ENCODE measurements around the gene RLN3. TPM values are rescaled to one million over a fixed set of nuclear protein-coding genes. Genes with fewer than 3 reads are reported as not detected.
A peak's percentile ranks its signal among the peaks of the same experiment; 100 is the strongest.

Gene RLN3
- polyA plus RNA-seq, 1 donor (not counting 4 experiments of a cell fraction or from before 2014, with no cell fraction given) = not detected

DNA sequence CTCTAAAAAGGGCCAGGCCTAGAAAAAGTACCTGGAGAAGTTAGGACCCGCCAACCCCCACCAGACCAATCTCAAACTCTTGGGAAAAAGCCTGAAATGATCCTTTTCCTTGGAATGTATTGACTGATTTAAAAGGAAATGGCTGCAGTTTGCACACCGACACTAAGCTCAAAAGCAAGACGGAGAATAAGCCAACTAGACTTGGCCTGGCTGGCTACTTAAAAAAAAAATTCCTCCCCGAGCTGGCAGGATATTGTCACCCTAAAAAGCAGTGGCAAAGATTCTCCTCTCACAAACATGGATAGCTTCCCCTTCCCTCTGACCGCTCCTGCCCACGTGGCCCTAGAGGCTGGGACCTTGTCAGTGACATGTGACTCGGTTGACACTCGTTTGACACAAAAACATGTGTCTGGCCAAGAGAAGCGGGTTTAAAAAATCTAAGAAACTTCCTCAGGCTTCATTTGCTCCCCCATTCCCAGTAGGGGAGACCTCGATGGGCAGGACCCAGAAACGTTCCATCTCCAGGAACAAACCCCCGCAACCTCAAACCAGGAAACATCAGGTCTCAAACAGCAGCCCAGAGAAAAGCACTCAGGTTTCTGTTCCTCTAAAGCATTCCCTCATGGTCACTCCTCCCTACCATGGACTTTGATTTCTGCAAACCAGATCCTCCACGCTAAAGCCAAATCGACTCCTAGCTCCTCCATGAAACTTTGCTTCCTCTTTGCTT, 23.2 kb upstream of the RLN3 start:
- Histone ChIP-seq H2AFZ (ENCODE audit: control insufficient read depth, low read length) (peak overlapping the region; percentile 4), H3K9me1 (ENCODE audit: control insufficient read depth, extremely low read depth, insufficient read depth, low read length) (no peaks in the 10 kb centered on the region), H3K4me1 (ENCODE audit: control insufficient read depth, extremely low read depth, insufficient read depth, low read length) (peaks cover 30% of the 10 kb centered on the region), H3K9me3 (ENCODE audit: control insufficient read depth, low read depth, low read length) (no peaks in the 10 kb centered on the region), H3K79me2 (ENCODE audit: control insufficient read depth, insufficient read depth, low read length) (peaks cover 10% of the 10 kb centered on the region), H3K4me2 (ENCODE audit: control insufficient read depth, extremely low read depth, insufficient read depth, low read depth, low read length) (peak overlapping the region; percentile 55), H4K20me1 (ENCODE audit: control insufficient read depth, extremely low read depth, insufficient read depth, low read length) (no peaks in the 10 kb centered on the region), H3K36me3 (ENCODE audit: control insufficient read depth in 2 of 2, extremely low read depth in 1 of 2, insufficient read depth in 2 of 2, low read length in 2 of 2) (peaks cover 0 to 2% of the 10 kb centered on the region in 2 experiments), H3K27me3 (ENCODE audit: control insufficient read depth, extremely low read depth, insufficient read depth, low read length) (no peaks in the 10 kb centered on the region), H3K27ac (ENCODE audit: control insufficient read depth, insufficient read depth, low read length) (peak overlapping the region; percentile 7), H3K4me3 (ENCODE audit: control insufficient read depth in 2 of 3, extremely low read depth in 1 of 3, insufficient read depth in 2 of 3, low read depth in 1 of 3, low read length in 3 of 3) (peak overlapping the region in 2 of 3 experiments; percentile 18 to 39), H3K9ac (ENCODE audit: control insufficient read depth, extremely low read depth, insufficient read depth, low read length) (peak overlapping the region; percentile 5)
- FAIRE-seq (no peak), DNase-seq (ENCODE audit: low read depth, low spot score) (no peak)
- dilution Hi-C loops (cut with MboI; ENCODE audit: extremely low pct_ligation_motif_present, low sequenced_read_pairs) = no loop called here
- TF ChIP-seq EZH2 (IDR thresholded peaks at IDR 0.05; ENCODE audit: low read length) = no peak
- TF ChIP-seq, protein P1, sequence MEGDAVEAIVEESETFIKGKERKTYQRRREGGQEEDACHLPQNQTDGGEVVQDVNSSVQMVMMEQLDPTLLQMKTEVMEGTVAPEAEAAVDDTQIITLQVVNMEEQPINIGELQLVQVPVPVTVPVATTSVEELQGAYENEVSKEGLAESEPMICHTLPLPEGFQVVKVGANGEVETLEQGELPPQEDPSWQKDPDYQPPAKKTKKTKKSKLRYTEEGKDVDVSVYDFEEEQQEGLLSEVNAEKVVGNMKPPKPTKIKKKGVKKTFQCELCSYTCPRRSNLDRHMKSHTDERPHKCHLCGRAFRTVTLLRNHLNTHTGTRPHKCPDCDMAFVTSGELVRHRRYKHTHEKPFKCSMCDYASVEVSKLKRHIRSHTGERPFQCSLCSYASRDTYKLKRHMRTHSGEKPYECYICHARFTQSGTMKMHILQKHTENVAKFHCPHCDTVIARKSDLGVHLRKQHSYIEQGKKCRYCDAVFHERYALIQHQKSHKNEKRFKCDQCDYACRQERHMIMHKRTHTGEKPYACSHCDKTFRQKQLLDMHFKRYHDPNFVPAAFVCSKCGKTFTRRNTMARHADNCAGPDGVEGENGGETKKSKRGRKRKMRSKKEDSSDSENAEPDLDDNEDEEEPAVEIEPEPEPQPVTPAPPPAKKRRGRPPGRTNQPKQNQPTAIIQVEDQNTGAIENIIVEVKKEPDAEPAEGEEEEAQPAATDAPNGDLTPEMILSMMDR (optimal IDR thresholded peaks at IDR 0.05 in 1 of 3, IDR thresholded peaks at IDR 0.05 in 1 of 3, conservative IDR thresholded peaks at IDR 0.05 in 1 of 3; ENCODE audit: extremely low read depth in 1 of 3, insufficient read depth in 2 of 3, low read length in 3 of 3) = no peak

DNA sequence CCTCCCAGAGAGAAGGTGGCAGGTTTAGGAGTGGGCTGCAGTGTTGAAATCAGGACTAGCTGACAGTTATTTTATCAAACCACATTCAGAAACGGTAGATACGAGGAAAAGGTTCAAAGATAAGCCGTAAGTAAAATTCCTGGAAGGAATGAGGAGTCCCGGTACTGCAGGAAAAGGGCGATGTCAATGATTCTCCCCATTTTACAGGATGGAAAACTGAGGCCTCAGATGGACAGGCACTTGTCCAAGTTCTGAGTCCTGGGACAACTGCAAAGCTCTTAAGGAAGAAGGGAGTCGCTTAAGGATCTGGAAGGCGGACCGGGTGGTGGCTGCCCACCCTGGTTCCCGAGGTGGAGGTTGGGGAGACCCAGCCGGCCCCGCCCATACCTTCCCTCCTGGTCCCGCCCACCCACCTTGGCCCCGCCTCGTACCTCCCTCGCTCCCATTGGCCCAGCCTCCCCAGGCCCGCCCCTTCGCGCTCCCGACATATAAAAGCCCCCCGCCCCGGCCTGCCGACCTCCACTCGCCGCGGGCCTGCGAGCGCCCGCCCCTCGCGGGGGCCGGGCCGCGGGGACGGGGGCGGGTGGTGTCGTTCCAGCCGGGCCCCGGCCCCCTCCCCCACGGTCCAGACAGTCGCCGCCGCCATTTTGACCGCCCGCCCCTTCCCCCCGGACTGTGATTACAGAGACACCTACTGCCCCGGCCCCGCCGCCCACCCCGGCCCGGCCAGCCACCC, 22.4 kb upstream of the RLN3 start:
- no peaks in the 10 kb centered on the region for H4K20me1 ChIP-seq (ENCODE audit: control insufficient read depth, extremely low read depth, insufficient read depth, low read length)
- TF ChIP-seq, protein P1 (optimal IDR thresholded peaks at IDR 0.05 in 1 of 3, IDR thresholded peaks at IDR 0.05 in 1 of 3, conservative IDR thresholded peaks at IDR 0.05 in 1 of 3; ENCODE audit: extremely low read depth in 1 of 3, insufficient read depth in 2 of 3, low read length in 3 of 3) = no peak
- TF ChIP-seq EZH2 (IDR thresholded peaks at IDR 0.05; ENCODE audit: low read length) = no peak
- H2AFZ ChIP-seq (ENCODE audit: control insufficient read depth, low read length) = no peak overlapping the region
- peak overlapping the region; percentile 46 to 75 (median 59) for H3K4me3 ChIP-seq (ENCODE audit: control insufficient read depth in 2 of 3, extremely low read depth in 1 of 3, insufficient read depth in 2 of 3, low read depth in 1 of 3, low read length in 3 of 3)
- H3K79me2 ChIP-seq (ENCODE audit: control insufficient read depth, insufficient read depth, low read length) = peaks cover 6% of the 10 kb centered on the region
- DNase-seq (ENCODE audit: low read depth, low spot score) (peak; percentile 44), FAIRE-seq (no peak)
- dilution Hi-C loops (cut with MboI; ENCODE audit: extremely low pct_ligation_motif_present, low sequenced_read_pairs) = no loop called here
- H3K9ac ChIP-seq (ENCODE audit: control insufficient read depth, extremely low read depth, insufficient read depth, low read length) = peak overlapping the region; percentile 97
- peak overlapping the region; percentile 55 for H3K4me2 ChIP-seq (ENCODE audit: control insufficient read depth, extremely low read depth, insufficient read depth, low read depth, low read length)
- peak overlapping the region; percentile 98 for H3K27ac ChIP-seq (ENCODE audit: control insufficient read depth, insufficient read depth, low read length)
- no peaks in the 10 kb centered on the region for H3K9me3 ChIP-seq (ENCODE audit: control insufficient read depth, low read depth, low read length)
- no peaks in the 10 kb centered on the region for H3K9me1 ChIP-seq (ENCODE audit: control insufficient read depth, extremely low read depth, insufficient read depth, low read length)
- H3K36me3 ChIP-seq (ENCODE audit: control insufficient read depth in 2 of 2, extremely low read depth in 1 of 2, insufficient read depth in 2 of 2, low read length in 2 of 2) = peaks cover 0 to 2% of the 10 kb centered on the region in 2 experiments
- H3K27me3 ChIP-seq (ENCODE audit: control insufficient read depth, extremely low read depth, insufficient read depth, low read length) = no peaks in the 10 kb centered on the region
- peaks cover 30% of the 10 kb centered on the region for H3K4me1 ChIP-seq (ENCODE audit: control insufficient read depth, extremely low read depth, insufficient read depth, low read length)

All from keratinocyte (primary cell).